ENCODE results near the gene HBG1.

The HBG1 gene

GRCh38 chr11:5285703-5286340 lies 36.2 kb upstream of the HBG1 start:
- Histone ChIP-seq H3K79me1 (replicated peaks; ENCODE audit: low read length, poor library complexity, severe bottlenecking) (no peaks in the 10 kb centered on the region), H3K27me3 (ENCODE audit: control insufficient read depth in 1 of 2, insufficient read depth in 1 of 2, low read length in 2 of 2) (no peaks in the 10 kb centered on the region), H4K91ac (ENCODE audit: low read length) (no peak overlapping the region), H3K4ac (ENCODE audit: low read depth in 1 of 2, low read length in 2 of 2) (no peak overlapping the region), H2BK15ac (ENCODE audit: low read depth, poor library complexity, severe bottlenecking) (no peak overlapping the region), H3K27ac (ENCODE audit: low read length, poor library complexity, severe bottlenecking) (no peak overlapping the region), H2BK12ac (ENCODE audit: low read length in 2 of 2) (no peak overlapping the region), H3K9ac (ENCODE audit: low read length) (no peak overlapping the region), H4K8ac (ENCODE audit: low read length) (no peak overlapping the region), H2BK120ac (ENCODE audit: low read depth, low read length) (no peak overlapping the region), H2BK5ac (ENCODE audit: low read depth, low read length, poor library complexity, severe bottlenecking) (no peak overlapping the region), H2AFZ (ENCODE audit: low read depth, low read length) (no peak overlapping the region), H3K23ac (ENCODE audit: low read length in 2 of 2) (no peak overlapping the region), H3K18ac (ENCODE audit: low read depth in 1 of 2, low read length in 2 of 2) (no peak overlapping the region), H3K4me3 (ENCODE audit: insufficient read depth in 1 of 2, low read depth in 1 of 2, low read length in 2 of 2) (no peak overlapping the region), H3K9me3 (ENCODE audit: control insufficient read depth, low read length) (no peaks in the 10 kb centered on the region), H3K36me3 (ENCODE audit: control insufficient read depth in 1 of 2, insufficient read depth in 2 of 2, low read depth in 1 of 2, low read length in 2 of 2) (no peaks in the 10 kb centered on the region), H2AK5ac (ENCODE audit: low read length, severe bottlenecking) (no peak overlapping the region), H3K4me2 (ENCODE audit: low read length, poor library complexity, severe bottlenecking) (no peak overlapping the region), H3K14ac (ENCODE audit: low read length in 2 of 2) (no peak overlapping the region), H3K4me1 (ENCODE audit: control insufficient read depth, insufficient read depth, low read depth, low read length) (peaks cover 3% of the 10 kb centered on the region)
- 91% methylated on average over 4 of the region's 4 CpGs for WGBS
- DNase-seq, result no peak

GRCh38 chr11:5284637-5285036 lies 35.0 kb upstream of the HBG1 start:
- Histone ChIP-seq H3K79me1 (replicated peaks; ENCODE audit: low read length, poor library complexity, severe bottlenecking) (no peaks in the 10 kb centered on the region), H2AFZ (ENCODE audit: low read depth, low read length) (no peak overlapping the region), H3K14ac (ENCODE audit: low read length in 2 of 2) (no peak overlapping the region), H3K4me3 (ENCODE audit: insufficient read depth in 1 of 2, low read depth in 1 of 2, low read length in 2 of 2) (no peak overlapping the region), H3K27ac (ENCODE audit: low read length, poor library complexity, severe bottlenecking) (no peak overlapping the region), H4K91ac (ENCODE audit: low read length) (no peak overlapping the region), H3K4ac (ENCODE audit: low read depth in 1 of 2, low read length in 2 of 2) (no peak overlapping the region), H3K9me3 (ENCODE audit: control insufficient read depth, low read length) (no peaks in the 10 kb centered on the region), H3K36me3 (ENCODE audit: control insufficient read depth in 1 of 2, insufficient read depth in 2 of 2, low read depth in 1 of 2, low read length in 2 of 2) (no peaks in the 10 kb centered on the region), H2BK120ac (ENCODE audit: low read depth, low read length) (no peak overlapping the region), H2BK15ac (ENCODE audit: low read depth, poor library complexity, severe bottlenecking) (peak overlapping the region; percentile 61), H3K4me1 (ENCODE audit: control insufficient read depth, insufficient read depth, low read depth, low read length) (peaks cover 3% of the 10 kb centered on the region), H2AK5ac (ENCODE audit: low read length, severe bottlenecking) (no peak overlapping the region), H3K27me3 (ENCODE audit: control insufficient read depth in 1 of 2, insufficient read depth in 1 of 2, low read length in 2 of 2) (no peaks in the 10 kb centered on the region), H3K9ac (ENCODE audit: low read length) (no peak overlapping the region), H2BK12ac (ENCODE audit: low read length in 2 of 2) (no peak overlapping the region), H3K23ac (ENCODE audit: low read length in 2 of 2) (no peak overlapping the region), H3K4me2 (ENCODE audit: low read length, poor library complexity, severe bottlenecking) (no peak overlapping the region), H2BK5ac (ENCODE audit: low read depth, low read length, poor library complexity, severe bottlenecking) (no peak overlapping the region), H4K8ac (ENCODE audit: low read length) (no peak overlapping the region), H3K18ac (ENCODE audit: low read depth in 1 of 2, low read length in 2 of 2) (no peak overlapping the region)
- no peak for DNase-seq
- 91% methylated on average over 2 of the region's 2 CpGs for WGBS

GRCh38 chr11:5283882-5284281 lies 34.2 kb upstream of the HBG1 start:
- Histone ChIP-seq H3K36me3 (ENCODE audit: control insufficient read depth in 1 of 2, insufficient read depth in 2 of 2, low read depth in 1 of 2, low read length in 2 of 2) (no peaks in the 10 kb centered on the region), H2BK15ac (ENCODE audit: low read depth, poor library complexity, severe bottlenecking) (no peak overlapping the region), H3K27ac (ENCODE audit: low read length, poor library complexity, severe bottlenecking) (no peak overlapping the region), H3K14ac (ENCODE audit: low read length in 2 of 2) (no peak overlapping the region), H3K4me2 (ENCODE audit: low read length, poor library complexity, severe bottlenecking) (no peak overlapping the region), H2AFZ (ENCODE audit: low read depth, low read length) (no peak overlapping the region), H3K79me1 (replicated peaks; ENCODE audit: low read length, poor library complexity, severe bottlenecking) (no peaks in the 10 kb centered on the region), H3K9me3 (ENCODE audit: control insufficient read depth, low read length) (no peaks in the 10 kb centered on the region), H3K23ac (ENCODE audit: low read length in 2 of 2) (no peak overlapping the region), H2BK5ac (ENCODE audit: low read depth, low read length, poor library complexity, severe bottlenecking) (no peak overlapping the region), H2BK120ac (ENCODE audit: low read depth, low read length) (no peak overlapping the region), H2AK5ac (ENCODE audit: low read length, severe bottlenecking) (no peak overlapping the region), H3K4me3 (ENCODE audit: insufficient read depth in 1 of 2, low read depth in 1 of 2, low read length in 2 of 2) (no peak overlapping the region), H3K9ac (ENCODE audit: low read length) (no peak overlapping the region), H3K27me3 (ENCODE audit: control insufficient read depth in 1 of 2, insufficient read depth in 1 of 2, low read length in 2 of 2) (no peaks in the 10 kb centered on the region), H3K4me1 (ENCODE audit: control insufficient read depth, insufficient read depth, low read depth, low read length) (peaks cover 3% of the 10 kb centered on the region), H2BK12ac (ENCODE audit: low read length in 2 of 2) (no peak overlapping the region), H3K18ac (ENCODE audit: low read depth in 1 of 2, low read length in 2 of 2) (no peak overlapping the region), H4K91ac (ENCODE audit: low read length) (no peak overlapping the region), H3K4ac (ENCODE audit: low read depth in 1 of 2, low read length in 2 of 2) (no peak overlapping the region), H4K8ac (ENCODE audit: low read length) (no peak overlapping the region)
- WGBS, result 96% methylated on average over 1 of the region's 1 CpG
- DNase-seq, result no peak

- H2AK5ac ChIP-seq (ENCODE audit: low read length, severe bottlenecking), result no peak overlapping the region
- no peaks in the 10 kb centered on the region for H3K9me3 ChIP-seq (ENCODE audit: control insufficient read depth, low read length)
- no peak overlapping the region for H3K9ac ChIP-seq (ENCODE audit: low read length)
- no peak for DNase-seq
- H2AFZ ChIP-seq (ENCODE audit: low read depth, low read length), result no peak overlapping the region
- no peak overlapping the region for H3K18ac ChIP-seq (ENCODE audit: low read depth in 1 of 2, low read length in 2 of 2)
- peak overlapping the region in 1 of 2 experiments; percentile 6 for H2BK12ac ChIP-seq (ENCODE audit: low read length in 2 of 2)
- H3K36me3 ChIP-seq (ENCODE audit: control insufficient read depth in 1 of 2, insufficient read depth in 2 of 2, low read depth in 1 of 2, low read length in 2 of 2), result no peaks in the 10 kb centered on the region
- WGBS, result 100% methylated on average over 2 of the region's 3 CpGs
- no peaks in the 10 kb centered on the region for H3K27me3 ChIP-seq (ENCODE audit: control insufficient read depth in 1 of 2, insufficient read depth in 1 of 2, low read length in 2 of 2)
- no peak overlapping the region for H3K23ac ChIP-seq (ENCODE audit: low read length in 2 of 2)
- H3K14ac ChIP-seq (ENCODE audit: low read length in 2 of 2), result no peak overlapping the region
- H3K27ac ChIP-seq (ENCODE audit: low read length, poor library complexity, severe bottlenecking), result no peak overlapping the region
- H2BK120ac ChIP-seq (ENCODE audit: low read depth, low read length), result no peak overlapping the region
- H2BK5ac ChIP-seq (ENCODE audit: low read depth, low read length, poor library complexity, severe bottlenecking), result no peak overlapping the region
- peaks cover 3% of the 10 kb centered on the region for H3K4me1 ChIP-seq (ENCODE audit: control insufficient read depth, insufficient read depth, low read depth, low read length)
- H4K8ac ChIP-seq (ENCODE audit: low read length), result no peak overlapping the region
- H3K79me1 ChIP-seq (replicated peaks; ENCODE audit: low read length, poor library complexity, severe bottlenecking), result no peaks in the 10 kb centered on the region
- no peak overlapping the region for H4K91ac ChIP-seq (ENCODE audit: low read length)
- no peak overlapping the region for H2BK15ac ChIP-seq (ENCODE audit: low read depth, poor library complexity, severe bottlenecking)
- H3K4me2 ChIP-seq (ENCODE audit: low read length, poor library complexity, severe bottlenecking), result no peak overlapping the region
- no peak overlapping the region for H3K4ac ChIP-seq (ENCODE audit: low read depth in 1 of 2, low read length in 2 of 2)
- H3K4me3 ChIP-seq (ENCODE audit: insufficient read depth in 1 of 2, low read depth in 1 of 2, low read length in 2 of 2), result no peak overlapping the region
Measured at GRCh38 chr11:5283086-5283485, 33.4 kb upstream of the HBG1 start.
